GM19468 (cell line): ENCODE measurements around the gene KRT25.

Experiments
- ATAC-seq: cut with Tn5 transposase; IDR thresholded peaks from one replicate; pipeline ENCODE4 v1.9.1; 2021; ENCODE audit warnings: mild to moderate bottlenecking, moderate library complexity, moderate number of reproducible peaks; ENCODE audit not compliant: unreplicated experiment; ENCODE audit errors: extremely low read depth

Gene KRT25

DNA sequence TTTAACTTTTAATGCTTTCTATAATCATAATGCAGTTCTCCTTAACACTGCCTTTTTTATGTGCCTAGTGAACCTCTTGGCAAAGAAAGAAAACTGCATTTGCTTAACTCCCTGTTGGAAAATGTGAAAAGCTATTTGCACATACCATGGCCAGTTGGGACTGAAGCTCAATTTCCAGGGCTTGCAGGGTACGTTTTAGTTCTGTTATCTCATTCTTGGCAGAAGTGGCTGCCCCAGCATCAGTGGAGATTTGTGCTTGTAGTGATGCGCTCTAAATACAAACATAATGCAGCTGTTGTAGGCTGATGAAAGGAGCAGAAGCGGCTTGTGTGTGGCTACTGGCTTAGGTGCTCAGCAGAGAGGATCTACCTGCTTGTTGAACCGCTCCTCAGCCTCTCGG is 55.3 kb downstream of the KRT25 start:
- ATAC-seq = no peak

DNA sequence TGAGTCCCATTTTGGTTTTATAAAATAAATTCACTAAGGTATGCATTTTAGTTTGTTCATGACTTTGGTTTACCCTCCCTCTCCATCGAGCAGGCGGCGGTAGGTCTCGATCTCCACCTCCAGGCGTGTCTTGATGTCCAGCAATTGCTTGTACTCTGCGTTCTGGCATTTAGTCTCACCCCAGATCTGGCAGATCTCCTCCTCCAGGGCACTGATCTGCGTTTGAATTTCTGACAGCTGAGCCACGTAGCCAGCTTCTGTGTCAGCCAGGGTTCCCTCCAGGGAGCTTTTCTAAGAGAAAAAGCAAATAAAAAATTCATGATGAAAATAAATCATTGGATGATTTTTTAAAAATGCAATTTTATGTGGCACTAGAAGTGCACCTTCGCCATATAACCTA is 55.8 kb downstream of the KRT25 start:
- ATAC-seq = no peak
